Fibroblast of lung (primary cell): ENCODE measurements around the gene APMAP. TPM values are rescaled to one million over a fixed set of nuclear protein-coding genes. Genes with fewer than 3 reads are reported as not detected.

Source experiments
- DNase-seq, 2 donors: peaks; one replicate each; pipeline versions ENCODE4 v3.0.0 to v3.0.0-alpha.2; 2010; ENCODE audit warnings: low read depth in 2 of 2
- H2AFZ ChIP-seq: 2 replicates; pipeline ENCODE4 v1.5.1; 2012; ENCODE audit warnings: low read length, control low read depth, inconsistent platforms
- H3K27ac ChIP-seq: 2 replicates; pipeline ENCODE4 v1.5.1; 2011; ENCODE audit warnings: low read length, control low read depth; ENCODE audit not compliant: insufficient read depth
- H3K27me3 ChIP-seq: 2 replicates; pipeline ENCODE4 v1.5.1; 2011; ENCODE audit warnings: mild to moderate bottlenecking, low read length; ENCODE audit not compliant: control insufficient read depth, insufficient read depth
- H3K36me3 ChIP-seq: 2 replicates; pipeline ENCODE4 v1.5.1; 2011; ENCODE audit warnings: low read length; ENCODE audit not compliant: control insufficient read depth, insufficient read depth
- H3K4me1 ChIP-seq: 2 replicates; pipeline ENCODE4 v1.5.1; 2011; ENCODE audit warnings: low read length; ENCODE audit not compliant: control insufficient read depth, insufficient read depth; ENCODE audit errors: extremely low read depth
- H3K4me2 ChIP-seq: 2 replicates; pipeline ENCODE4 v1.5.1; 2011; ENCODE audit warnings: low read length, control low read depth; ENCODE audit not compliant: insufficient read depth; ENCODE audit errors: extremely low read depth
- H3K4me3 ChIP-seq, 4 experiments: fragments of 200-600 bp in 1 of 4; sonication (generic) in 1 of 4; replicated peaks in 1 of 4; 2 replicates each; pipeline ENCODE4 v1.5.1; 2011 to 2016; ENCODE audit warnings: low read length in 4 of 4, low read depth in 3 of 4, mild to moderate bottlenecking in 3 of 4, control low read depth in 2 of 4, inconsistent platforms in 1 of 4, mixed read lengths in 1 of 4; ENCODE audit not compliant: insufficient read depth in 1 of 4; ENCODE audit errors: control extremely low read depth in 1 of 4
- H3K79me2 ChIP-seq: 2 replicates; pipeline ENCODE4 v1.5.1; 2012; ENCODE audit warnings: mild to moderate bottlenecking, low read length, inconsistent platforms; ENCODE audit not compliant: control insufficient read depth, insufficient read depth
- H3K9ac ChIP-seq: 2 replicates; pipeline ENCODE4 v1.5.1; 2011; ENCODE audit warnings: mild to moderate bottlenecking, low read length, control low read depth; ENCODE audit not compliant: insufficient read depth
- H3K9me3 ChIP-seq: 2 replicates; pipeline ENCODE4 v1.5.1; 2012; ENCODE audit warnings: low read depth, low read length; ENCODE audit not compliant: control insufficient read depth, insufficient read depth
- H4K20me1 ChIP-seq: 2 replicates; pipeline ENCODE4 v1.5.1; 2011; ENCODE audit warnings: low read length; ENCODE audit not compliant: control insufficient read depth, insufficient read depth; ENCODE audit errors: extremely low read depth
- CTCF ChIP-seq, 2 donors: IDR thresholded peaks in 1 of 2; conservative IDR thresholded peaks in 1 of 2; 1 replicate in 1 of 2; 2 replicates in 1 of 2; pipeline ENCODE4 v1.5.1; 2011 to 2012; ENCODE audit warnings: low read length in 2 of 2, control low read depth in 1 of 2, inconsistent platforms in 1 of 2, low read depth in 1 of 2, mild to moderate bottlenecking in 1 of 2
- EZH2 ChIP-seq: IDR thresholded peaks from 2 replicates; pipeline ENCODE4 v1.5.1; 2012; ENCODE audit warnings: low read length, control low read depth, mild to moderate bottlenecking; ENCODE audit errors: missing control alignments
- polyA plus RNA-seq, 2 donors: library from polyadenylated mRNA; depleted of rRNA in 1 of 2; stranded (reverse) in 1 of 2; unstranded in 1 of 2; fragments of >200 nt; gene quantifications; 2 replicates each; pipeline ENCODE4 v1.2.1, GENCODE V29; 2011 to 2012; ENCODE audit warnings: missing spikeins in 1 of 2
- total RNA-seq: library from RNA; depleted of rRNA; stranded (reverse); fragments of >200 nt; gene quantifications from 2 replicates; pipeline ENCODE4 v1.2.1, GENCODE V29; 2014

APMAP gene
- total and polyA plus RNA-seq, 2 donors (not counting 1 experiment from before 2014, with no cell fraction given): 72.5 to 104 TPM

- no peak overlapping the region for H3K9ac ChIP-seq
- no peak overlapping the region for H3K4me3 ChIP-seq
- no peaks in the 10 kb centered on the region for H3K36me3 ChIP-seq
- H3K9me3 ChIP-seq: no peaks in the 10 kb centered on the region
- H3K27ac ChIP-seq: no peak overlapping the region
- no peaks in the 10 kb centered on the region for H4K20me1 ChIP-seq
- no peak overlapping the region for H2AFZ ChIP-seq
- DNase-seq: no peak
- H3K4me2 ChIP-seq: no peak overlapping the region
- TF ChIP-seq CTCF (conservative IDR thresholded peaks at IDR 0.05 in 1 of 2, IDR thresholded peaks at IDR 0.05 in 1 of 2; ENCODE audit: low read depth in 1 of 2, low read length in 2 of 2) (no peak), EZH2 (no peak)
- no peaks in the 10 kb centered on the region for H3K79me2 ChIP-seq
- H3K4me1 ChIP-seq: no peaks in the 10 kb centered on the region
- no peaks in the 10 kb centered on the region for H3K27me3 ChIP-seq
These were observed 49.4 kb downstream of the APMAP start for GRCh38 chr20:24943196-24943595.

- Histone ChIP-seq H3K27ac (no peak overlapping the region), H3K9me3 (no peaks in the 10 kb centered on the region), H2AFZ (no peak overlapping the region), H3K79me2 (no peaks in the 10 kb centered on the region), H3K36me3 (no peaks in the 10 kb centered on the region), H3K4me2 (no peak overlapping the region), H3K9ac (no peak overlapping the region), H3K4me1 (no peaks in the 10 kb centered on the region), H3K27me3 (no peaks in the 10 kb centered on the region), H4K20me1 (no peaks in the 10 kb centered on the region), H3K4me3 (no peak overlapping the region)
- TF ChIP-seq CTCF (conservative IDR thresholded peaks at IDR 0.05 in 1 of 2, IDR thresholded peaks at IDR 0.05 in 1 of 2; ENCODE audit: low read depth in 1 of 2, low read length in 2 of 2) (no peak), EZH2 (no peak)
- no peak for DNase-seq
These were observed 49.9 kb downstream of the APMAP start for GRCh38 chr20:24942679-24943078.

- Histone ChIP-seq H3K36me3 (no peaks in the 10 kb centered on the region), H3K27ac (no peak overlapping the region), H3K9me3 (no peaks in the 10 kb centered on the region), H2AFZ (no peak overlapping the region), H3K79me2 (no peaks in the 10 kb centered on the region), H3K27me3 (no peaks in the 10 kb centered on the region), H3K4me2 (no peak overlapping the region), H3K9ac (no peak overlapping the region), H3K4me3 (no peak overlapping the region), H3K4me1 (no peaks in the 10 kb centered on the region), H4K20me1 (no peaks in the 10 kb centered on the region)
- DNase-seq: no peak
- no peak for TF ChIP-seq CTCF (conservative IDR thresholded peaks at IDR 0.05 in 1 of 2, IDR thresholded peaks at IDR 0.05 in 1 of 2; ENCODE audit: low read depth in 1 of 2, low read length in 2 of 2)
- no peak for TF ChIP-seq EZH2
These were observed 53.5 kb downstream of the APMAP start for GRCh38 chr20:24939036-24939435.
